WI38 (cell line): ENCODE results near the gene SYT7.

Source experiments
- H3K4me3 ChIP-seq: 2 replicates; pipeline ENCODE4 v1.5.1; 2011; ENCODE audit warnings: low read depth, mild to moderate bottlenecking, control low read depth, low read length
- CTCF ChIP-seq: IDR thresholded peaks from 2 replicates; pipeline ENCODE4 v1.5.1; 2012; ENCODE audit warnings: low read depth, mild to moderate bottlenecking, control low read depth, low read length

The SYT7 gene

GRCh38 chr11:61589961-61590360, 9.1 kb upstream of the SYT7 start:
- no peak overlapping the region for H3K4me3 ChIP-seq
- no peak for TF ChIP-seq CTCF

- no peak overlapping the region for H3K4me3 ChIP-seq
Measured at GRCh38 chr11:61588728-61589191, 7.9 kb upstream of the SYT7 start.

GRCh38 chr11:61587951-61588727, 7.3 kb upstream of the SYT7 start:
- no peak overlapping the region for H3K4me3 ChIP-seq
- TF ChIP-seq CTCF, result no peak

More at GRCh38 chr11:61588728-61589191, 7.9 kb upstream of the SYT7 start:
- TF ChIP-seq CTCF, result no peak

GRCh38 chr11:61587541-61587941, 6.7 kb upstream of the SYT7 start:
- no peak overlapping the region for H3K4me3 ChIP-seq
- no peak for TF ChIP-seq CTCF

DNA sequence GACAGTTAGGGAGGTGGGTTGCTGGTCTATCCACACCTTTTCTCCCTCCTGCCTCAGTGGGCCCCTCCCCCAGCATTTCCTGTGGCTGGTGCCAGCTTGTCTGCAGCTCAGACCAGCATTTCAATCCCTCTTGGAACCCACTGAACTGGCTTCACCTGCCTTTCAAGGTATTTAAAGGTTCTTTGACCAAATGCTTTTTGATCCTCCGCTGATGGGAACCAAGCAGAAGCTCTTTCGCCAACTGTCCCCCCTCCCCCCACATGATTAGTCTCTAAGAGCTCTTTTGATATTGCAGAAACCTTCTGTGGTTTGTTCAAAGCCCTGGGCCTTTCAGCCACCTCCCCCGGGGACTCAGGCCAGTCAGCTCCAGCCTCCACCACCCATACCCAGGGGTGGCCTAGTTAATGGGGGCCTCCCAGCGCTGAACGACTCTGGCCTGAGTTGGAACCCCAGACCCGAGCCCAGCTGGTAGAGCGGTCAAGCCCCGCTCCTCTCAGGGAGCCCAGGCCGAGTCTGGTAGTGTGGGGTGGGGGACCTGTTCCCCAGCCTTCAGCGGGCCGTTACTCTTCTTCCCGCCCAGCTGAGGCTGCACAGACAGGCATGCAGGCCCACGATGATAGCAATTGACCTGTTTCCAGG, 6.0 kb upstream of the SYT7 start:
- no peak overlapping the region for H3K4me3 ChIP-seq
- TF ChIP-seq CTCF, result no peak

GRCh38 chr11:61585115-61585514, 4.2 kb upstream of the SYT7 start:
- H3K4me3 ChIP-seq, result no peak overlapping the region
- TF ChIP-seq CTCF, result no peak

GRCh38 chr11:61581931-61582330, 1.1 kb upstream of the SYT7 start:
- no peak for TF ChIP-seq CTCF
- H3K4me3 ChIP-seq, result no peak overlapping the region
